Stimulated activated naive CD8-positive, alpha-beta T cell treated with anti-CD3 and anti-CD28 coated beads, Interleukin-15, Interleukin-2, amounts not matched to agents 100 ng/mL and 50 ng/mL, for 24 hours (primary cell): Measurements from ENCODE around the gene NDUFS8.
A peak's percentile ranks its signal among the peaks of the same experiment; 100 is the strongest.

Experiments used
- H3K27ac Mint-ChIP-seq: one replicate; pipeline ENCODE4 v1.8.0; 2021; ENCODE audit warnings: mild to moderate bottlenecking, mixed read lengths
- H3K27me3 Mint-ChIP-seq: one replicate; pipeline ENCODE4 v1.8.0; 2021; ENCODE audit warnings: mixed read lengths
- H3K36me3 Mint-ChIP-seq: one replicate; pipeline ENCODE4 v1.8.0; 2021; ENCODE audit warnings: low read depth, mixed read lengths
- H3K4me1 Mint-ChIP-seq: one replicate; pipeline ENCODE4 v1.8.0; 2021; ENCODE audit warnings: low read depth, mixed read lengths
- H3K4me3 Mint-ChIP-seq: one replicate; pipeline ENCODE4 v1.8.0; 2021; ENCODE audit warnings: mild to moderate bottlenecking, mixed read lengths
- H3K9me3 Mint-ChIP-seq: one replicate; pipeline ENCODE4 v1.8.0; 2021; ENCODE audit warnings: mixed read lengths

Gene NDUFS8

GRCh38 chr11:68018730-68019190 is 11.7 kb upstream of the NDUFS8 start:
- Mint-ChIP-seq H3K27me3 (no peaks in the 10 kb centered on the region), H3K4me1 (no peaks in the 10 kb centered on the region), H3K9me3 (no peaks in the 10 kb centered on the region), H3K4me3 (no peak overlapping the region), H3K36me3 (no peaks in the 10 kb centered on the region), H3K27ac (no peak overlapping the region)

GRCh38 chr11:68019486-68019885 is 11.0 kb upstream of the NDUFS8 start:
- no peaks in the 10 kb centered on the region for H3K36me3 Mint-ChIP-seq
- H3K4me1 Mint-ChIP-seq = no peaks in the 10 kb centered on the region
- H3K27me3 Mint-ChIP-seq = no peaks in the 10 kb centered on the region
- H3K27ac Mint-ChIP-seq = no peak overlapping the region
- H3K4me3 Mint-ChIP-seq = no peak overlapping the region
- H3K9me3 Mint-ChIP-seq = peaks cover 2% of the 10 kb centered on the region

DNA sequence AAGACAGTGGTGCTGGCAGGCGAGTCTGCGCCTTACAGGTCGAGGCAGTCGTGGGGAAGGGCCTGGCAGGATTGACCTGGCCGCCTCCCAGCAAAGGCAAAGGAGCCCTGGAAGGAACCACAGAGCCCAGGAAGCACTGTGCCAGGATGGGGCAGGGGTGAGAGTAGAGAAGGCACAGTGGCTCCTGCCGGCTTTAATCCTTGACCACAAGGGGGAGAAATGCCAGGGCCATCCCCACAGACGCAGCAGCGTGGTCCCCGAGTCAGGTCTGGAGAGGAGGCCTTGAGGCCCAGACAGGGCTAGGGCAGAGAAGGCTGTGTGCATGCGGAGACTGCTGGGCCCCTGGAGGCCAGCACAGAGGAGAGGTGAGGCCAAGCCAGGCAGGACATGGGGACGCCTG is 9.9 kb upstream of the NDUFS8 start:
- Mint-ChIP-seq H3K4me3 (no peak overlapping the region), H3K27me3 (no peaks in the 10 kb centered on the region), H3K9me3 (peaks cover 4% of the 10 kb centered on the region), H3K27ac (no peak overlapping the region), H3K36me3 (peaks cover 6% of the 10 kb centered on the region), H3K4me1 (no peaks in the 10 kb centered on the region)

DNA sequence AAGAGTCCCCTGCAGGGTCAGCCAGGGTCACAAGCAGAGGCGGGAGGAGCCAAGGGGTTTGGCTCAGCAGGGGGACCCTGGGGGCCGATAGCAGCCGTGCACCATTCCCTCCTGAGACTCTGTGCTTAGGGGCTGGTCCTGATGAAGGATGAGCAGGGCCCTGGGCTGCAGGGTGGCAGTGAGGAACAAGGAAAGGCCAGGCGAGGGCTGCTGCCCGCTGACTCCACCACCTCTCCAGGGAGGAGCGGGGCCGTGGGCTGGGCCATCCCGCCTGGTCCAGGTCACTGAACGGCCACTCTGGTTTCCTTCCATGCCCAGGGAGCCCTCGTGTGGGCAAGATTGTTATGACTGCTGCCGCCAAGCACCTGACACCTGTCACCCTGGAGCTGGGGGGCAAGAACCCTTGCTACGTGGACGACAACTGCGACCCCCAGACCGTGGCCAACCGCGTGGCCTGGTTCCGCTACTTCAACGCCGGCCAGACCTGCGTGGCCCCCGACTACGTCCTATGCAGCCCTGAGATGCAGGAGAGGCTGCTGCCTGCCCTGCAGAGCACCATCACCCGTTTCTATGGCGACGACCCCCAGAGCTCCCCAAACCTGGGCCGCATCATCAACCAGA is 9.2 kb upstream of the NDUFS8 start:
- Mint-ChIP-seq H3K4me1 (no peaks in the 10 kb centered on the region), H3K27me3 (no peaks in the 10 kb centered on the region), H3K9me3 (peaks cover 4% of the 10 kb centered on the region), H3K36me3 (peaks cover 7% of the 10 kb centered on the region), H3K4me3 (no peak overlapping the region), H3K27ac (no peak overlapping the region)

DNA sequence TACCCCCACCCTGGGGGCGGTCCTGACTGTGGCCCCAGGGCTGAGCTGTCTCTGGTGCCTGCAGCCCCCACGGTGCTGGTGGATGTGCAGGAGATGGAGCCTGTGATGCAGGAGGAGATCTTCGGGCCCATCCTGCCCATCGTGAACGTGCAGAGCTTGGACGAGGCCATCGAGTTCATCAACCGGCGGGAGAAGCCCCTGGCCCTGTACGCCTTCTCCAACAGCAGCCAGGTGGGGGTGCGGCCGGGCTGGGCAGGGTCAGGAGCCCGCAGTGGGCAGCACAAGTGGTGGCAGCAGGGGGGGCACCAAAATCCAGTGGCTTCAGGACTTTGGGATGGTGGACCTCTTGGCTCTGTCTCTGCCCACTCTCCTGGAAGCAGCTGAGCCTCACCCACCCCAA is 8.0 kb upstream of the NDUFS8 start:
- no peak overlapping the region for H3K27ac Mint-ChIP-seq
- peaks cover 4% of the 10 kb centered on the region for H3K9me3 Mint-ChIP-seq
- H3K36me3 Mint-ChIP-seq = peaks cover 7% of the 10 kb centered on the region
- no peak overlapping the region for H3K4me3 Mint-ChIP-seq
- no peaks in the 10 kb centered on the region for H3K4me1 Mint-ChIP-seq
- no peaks in the 10 kb centered on the region for H3K27me3 Mint-ChIP-seq

DNA sequence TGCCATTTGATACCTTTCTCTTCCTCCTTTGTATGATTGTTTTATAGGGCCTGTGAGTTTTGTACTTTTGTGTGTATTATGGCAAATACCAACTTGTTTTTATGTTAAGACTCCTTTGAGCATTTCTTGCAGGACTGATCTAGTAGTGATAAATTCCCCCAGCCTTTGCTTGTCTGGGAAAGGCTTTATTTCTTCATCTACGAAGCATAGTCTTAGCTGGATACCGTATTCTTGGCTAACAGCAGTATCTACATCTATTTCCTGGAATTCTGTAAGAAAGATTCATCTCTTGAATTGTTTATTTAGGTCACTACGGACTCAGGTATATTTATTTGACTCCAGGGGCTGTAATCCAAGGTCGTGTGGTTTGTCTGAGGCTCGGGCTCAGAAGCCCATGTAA is 6.0 kb upstream of the NDUFS8 start:
- Mint-ChIP-seq H3K36me3 (peaks cover 7% of the 10 kb centered on the region), H3K9me3 (peaks cover 4% of the 10 kb centered on the region), H3K27ac (no peak overlapping the region), H3K4me1 (peaks cover 18% of the 10 kb centered on the region), H3K4me3 (no peak overlapping the region), H3K27me3 (no peaks in the 10 kb centered on the region)

DNA sequence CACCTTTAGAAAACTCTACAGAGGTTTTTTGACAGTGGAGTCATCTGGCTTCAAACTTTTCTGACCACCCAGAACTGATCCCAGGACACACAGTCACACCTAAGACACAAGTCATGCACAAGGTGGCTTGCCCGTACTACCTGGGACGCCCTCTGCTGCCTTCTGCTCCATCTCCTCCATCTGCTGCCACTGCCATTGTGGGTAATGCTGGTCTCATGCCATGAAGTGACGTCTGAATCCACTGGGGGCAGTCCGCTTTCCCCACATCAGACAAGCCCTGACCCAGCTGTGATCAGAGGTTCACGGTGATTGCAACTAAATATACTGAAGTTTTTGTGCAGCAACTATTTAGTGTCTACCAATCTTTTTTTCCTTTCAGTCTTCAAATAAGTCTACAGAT is 5.4 kb upstream of the NDUFS8 start:
- Mint-ChIP-seq H3K9me3 (peaks cover 4% of the 10 kb centered on the region), H3K4me3 (no peak overlapping the region), H3K27ac (no peak overlapping the region), H3K4me1 (peaks cover 23% of the 10 kb centered on the region), H3K27me3 (no peaks in the 10 kb centered on the region), H3K36me3 (peaks cover 7% of the 10 kb centered on the region)

GRCh38 chr11:68026391-68027105 is 3.9 kb upstream of the NDUFS8 start:
- H3K27me3 Mint-ChIP-seq = no peaks in the 10 kb centered on the region

GRCh38 chr11:68027667-68028066 is 2.8 kb upstream of the NDUFS8 start:
- peak overlapping the region; percentile 65 for H3K27ac Mint-ChIP-seq
- H3K9me3 Mint-ChIP-seq = peaks cover 4% of the 10 kb centered on the region
- H3K4me1 Mint-ChIP-seq = peaks cover 33% of the 10 kb centered on the region
- peaks cover 12% of the 10 kb centered on the region for H3K36me3 Mint-ChIP-seq
- no peaks in the 10 kb centered on the region for H3K27me3 Mint-ChIP-seq
- no peak overlapping the region for H3K4me3 Mint-ChIP-seq

More at GRCh38 chr11:68026391-68027105, 3.9 kb upstream of the NDUFS8 start:
- H3K4me1 Mint-ChIP-seq = peaks cover 29% of the 10 kb centered on the region
- H3K27ac Mint-ChIP-seq = no peak overlapping the region
- H3K9me3 Mint-ChIP-seq = peaks cover 4% of the 10 kb centered on the region
- H3K4me3 Mint-ChIP-seq = no peak overlapping the region
- H3K36me3 Mint-ChIP-seq = peaks cover 9% of the 10 kb centered on the region

GRCh38 chr11:68028802-68029545 is 1.5 kb upstream of the NDUFS8 start:
- Mint-ChIP-seq H3K27me3 (no peaks in the 10 kb centered on the region), H3K4me3 (peak overlapping the region; percentile 98), H3K9me3 (peaks cover 4% of the 10 kb centered on the region), H3K36me3 (peaks cover 12% of the 10 kb centered on the region), H3K4me1 (peaks cover 33% of the 10 kb centered on the region), H3K27ac (peak overlapping the region; percentile 63)

- Mint-ChIP-seq H3K9me3 (no peaks in the 10 kb centered on the region), H3K27me3 (no peaks in the 10 kb centered on the region), H3K4me1 (peaks cover 33% of the 10 kb centered on the region), H3K27ac (peak overlapping the region; percentile 98), H3K36me3 (peaks cover 4% of the 10 kb centered on the region), H3K4me3 (peak overlapping the region; percentile 98)
Measured at GRCh38 chr11:68031144-68031464, 623 bp downstream of the NDUFS8 start.

DNA sequence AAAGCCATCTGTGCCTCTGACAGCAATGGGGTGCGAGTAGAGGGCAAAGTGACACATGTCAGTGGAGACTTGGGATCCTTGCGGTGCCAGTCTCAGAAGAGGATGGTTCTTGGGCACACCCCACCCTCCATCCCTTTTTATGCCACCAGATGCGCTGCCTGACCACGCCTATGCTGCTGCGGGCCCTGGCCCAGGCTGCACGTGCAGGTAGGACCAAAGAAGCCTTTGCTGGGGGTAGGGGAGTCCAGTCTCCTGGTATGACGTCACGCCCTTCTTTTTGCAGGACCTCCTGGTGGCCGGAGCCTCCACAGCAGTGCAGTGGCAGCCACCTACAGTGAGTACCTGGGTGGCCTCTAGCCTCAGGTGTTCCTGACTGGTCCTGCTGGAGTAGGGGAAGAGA is 1.5 kb downstream of the NDUFS8 start:
- H3K4me1 Mint-ChIP-seq = peaks cover 38% of the 10 kb centered on the region
- peak overlapping the region; percentile 98 for H3K27ac Mint-ChIP-seq
- H3K36me3 Mint-ChIP-seq = peaks cover 4% of the 10 kb centered on the region
- no peaks in the 10 kb centered on the region for H3K9me3 Mint-ChIP-seq
- peak overlapping the region; percentile 98 for H3K4me3 Mint-ChIP-seq
- H3K27me3 Mint-ChIP-seq = no peaks in the 10 kb centered on the region

DNA sequence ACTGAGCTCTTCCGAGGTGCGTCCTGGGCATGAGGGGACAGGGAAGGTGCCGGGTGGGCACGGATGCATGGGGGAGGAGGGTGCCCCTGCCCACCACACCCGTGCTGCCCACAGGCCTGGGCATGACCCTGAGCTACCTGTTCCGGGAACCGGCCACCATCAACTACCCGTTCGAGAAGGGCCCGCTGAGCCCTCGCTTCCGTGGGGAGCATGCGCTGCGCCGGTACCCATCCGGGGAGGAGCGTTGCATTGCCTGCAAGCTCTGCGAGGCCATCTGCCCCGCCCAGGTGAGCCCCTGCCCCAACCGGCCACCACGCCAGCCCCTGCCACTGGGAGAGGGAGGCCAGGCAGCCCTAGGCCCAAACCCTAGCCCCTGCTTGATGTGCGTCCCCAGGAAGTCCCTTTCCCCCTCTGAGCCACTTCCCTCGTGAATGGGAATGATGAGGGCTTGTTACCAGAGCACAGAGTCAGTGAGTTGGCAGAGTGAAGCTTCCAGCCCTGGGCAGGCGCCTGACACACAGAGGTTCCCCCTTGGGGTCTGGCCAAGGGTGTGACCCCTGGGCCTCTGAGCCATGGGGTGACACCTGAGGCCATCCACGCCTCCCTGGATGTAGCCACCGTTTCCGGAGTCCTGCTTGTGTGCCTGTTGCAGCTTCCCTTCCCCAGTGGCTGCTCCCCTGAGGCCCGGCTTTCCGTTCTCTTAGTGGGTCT is 2.7 kb downstream of the NDUFS8 start:
- Mint-ChIP-seq H3K27ac (no peak overlapping the region), H3K27me3 (no peaks in the 10 kb centered on the region), H3K4me1 (peaks cover 42% of the 10 kb centered on the region), H3K9me3 (no peaks in the 10 kb centered on the region), H3K4me3 (no peak overlapping the region), H3K36me3 (peaks cover 4% of the 10 kb centered on the region)

DNA sequence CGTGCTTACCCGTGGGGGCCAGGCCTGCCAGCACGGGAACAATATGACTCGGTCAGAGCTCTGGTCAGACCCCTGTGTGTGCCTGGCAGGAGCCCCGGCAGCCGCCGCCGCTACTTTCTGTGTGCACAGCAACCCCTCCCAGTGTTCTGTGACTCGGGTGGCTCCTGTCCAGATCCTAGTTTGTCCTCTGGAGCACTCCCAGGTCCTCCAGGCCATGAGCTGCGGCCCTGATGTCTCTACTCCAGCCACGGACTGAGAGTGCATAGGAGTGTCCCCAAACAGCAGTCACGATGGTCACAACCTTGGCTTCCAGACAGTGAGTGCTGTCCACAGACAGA is 3.2 kb downstream of the NDUFS8 start:
- Mint-ChIP-seq H3K27ac (no peak overlapping the region), H3K9me3 (no peaks in the 10 kb centered on the region), H3K27me3 (no peaks in the 10 kb centered on the region), H3K4me1 (peaks cover 37% of the 10 kb centered on the region), H3K4me3 (no peak overlapping the region), H3K36me3 (peaks cover 4% of the 10 kb centered on the region)
